GM18520 (cell line): ENCODE measurements around the gene EPHB4.

Source experiments
- ATAC-seq: cut with Tn5 transposase; IDR thresholded peaks from one replicate; pipeline ENCODE4 v1.9.1; 2021; ENCODE audit not compliant: unreplicated experiment

Gene EPHB4

DNA sequence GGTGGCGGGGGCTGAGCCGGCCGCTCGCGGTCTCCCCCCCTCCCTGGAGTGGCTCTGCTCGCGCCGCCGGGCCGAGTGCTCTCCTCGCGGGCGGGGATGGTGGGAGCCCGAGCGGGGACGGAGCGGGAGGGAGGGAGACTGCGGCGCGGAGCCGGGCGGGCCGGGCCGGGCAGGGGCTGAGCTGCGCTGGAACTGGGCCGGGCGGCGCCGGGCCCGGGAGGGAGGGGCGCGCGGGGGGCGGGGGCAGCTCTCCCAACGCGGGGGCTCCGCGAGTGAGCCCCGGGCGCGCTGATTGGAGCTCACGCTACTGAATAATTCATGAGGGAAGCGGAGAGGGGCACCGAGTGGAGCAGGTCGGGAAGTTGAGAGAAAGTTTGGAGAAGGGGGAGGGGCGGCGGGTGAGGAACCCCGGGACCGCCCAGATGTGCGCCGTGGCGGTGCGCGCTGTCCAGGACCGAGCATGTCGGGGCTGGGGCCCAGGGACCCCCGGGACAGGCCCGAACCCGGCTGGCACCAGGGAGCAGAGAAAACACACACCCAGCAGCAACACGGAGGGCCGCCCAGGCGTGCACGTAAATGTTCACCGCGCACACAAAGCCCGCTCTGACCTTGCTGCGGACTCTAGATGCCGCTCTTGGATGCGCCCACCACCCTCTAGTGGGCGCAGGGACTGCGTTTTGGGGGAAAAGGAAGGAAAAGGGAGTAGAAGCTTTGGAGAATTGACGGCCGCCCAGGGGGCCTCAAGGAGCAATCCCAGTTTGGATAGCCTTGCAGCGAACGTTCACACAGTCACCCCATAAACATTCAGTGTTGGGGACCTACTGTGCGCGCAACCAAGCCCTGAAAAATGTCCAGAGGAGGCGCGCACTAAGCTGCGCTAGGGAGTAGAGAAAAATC is at the start of gene EPHB4:
Gene EPHB4, minus strand, starts transcription at position 194 of the 897 bp plus-strand sequence. CDS start 493 bp downstream, outside the sequence.
- no peak for ATAC-seq

DNA sequence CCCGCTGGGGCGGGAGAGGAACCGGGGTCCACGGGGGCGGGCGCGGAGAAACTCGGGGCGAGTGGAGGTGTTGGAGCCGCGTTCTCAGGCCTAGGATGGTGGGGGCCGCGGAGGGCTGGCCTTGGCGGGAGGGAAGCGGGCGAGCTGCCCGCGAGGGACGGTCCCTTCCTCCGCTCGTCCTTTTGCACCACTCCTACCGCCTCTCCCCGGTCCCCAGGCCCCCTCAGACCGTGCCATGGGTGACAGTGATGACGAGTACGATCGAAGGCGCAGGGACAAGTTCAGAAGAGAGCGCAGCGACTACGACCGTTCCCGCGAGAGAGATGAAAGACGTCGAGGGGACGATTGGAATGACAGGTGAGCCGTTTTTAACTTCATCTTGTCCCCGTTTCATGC is 48.0 kb upstream of the EPHB4 start:
- ATAC-seq, result peak; percentile 2

DNA sequence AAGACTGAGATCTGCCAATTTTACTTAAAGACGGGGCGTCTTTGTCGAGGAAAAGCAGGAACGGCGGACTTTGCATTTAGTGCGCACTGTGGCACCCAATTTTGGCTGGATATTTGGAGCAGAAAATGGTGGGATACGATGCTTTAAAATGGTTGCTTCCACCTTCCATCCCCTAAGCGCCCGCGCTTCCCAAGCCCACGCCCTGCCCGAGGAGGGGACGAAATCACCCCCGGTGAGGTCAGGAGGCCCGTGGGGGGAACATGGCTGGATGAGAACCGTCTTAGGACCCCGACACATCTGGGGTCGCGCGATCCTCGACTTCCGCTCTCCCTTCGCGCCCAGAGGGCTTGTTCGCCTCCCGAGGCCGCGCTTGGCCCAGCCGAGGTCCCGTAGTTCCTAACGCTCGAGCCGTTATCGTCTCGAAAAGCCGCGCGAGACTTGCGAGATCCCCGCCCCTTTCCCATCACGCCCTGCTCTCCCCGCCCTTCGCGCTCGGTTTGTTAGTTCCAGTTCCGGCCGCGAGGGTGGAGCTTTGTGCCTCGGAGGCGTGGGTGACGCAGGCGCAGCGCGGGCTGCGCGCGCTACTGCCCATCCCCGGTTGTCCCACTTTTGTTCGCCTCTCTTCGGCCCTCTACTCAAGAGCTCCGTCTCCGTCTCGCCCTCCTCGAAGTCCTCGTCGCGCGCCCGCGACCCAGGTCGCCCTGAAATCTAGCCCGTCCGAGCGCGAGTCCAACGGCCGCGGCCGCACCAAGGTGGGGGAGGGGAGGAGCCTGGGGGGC is 47.4 kb upstream of the EPHB4 start, which contains the start of gene SRRT:
Gene SRRT, plus strand, starts transcription at position 527 of the 779 bp plus-strand sequence. CDS start 488 bp downstream, outside the sequence.
- ATAC-seq, result peak; percentile 83

DNA sequence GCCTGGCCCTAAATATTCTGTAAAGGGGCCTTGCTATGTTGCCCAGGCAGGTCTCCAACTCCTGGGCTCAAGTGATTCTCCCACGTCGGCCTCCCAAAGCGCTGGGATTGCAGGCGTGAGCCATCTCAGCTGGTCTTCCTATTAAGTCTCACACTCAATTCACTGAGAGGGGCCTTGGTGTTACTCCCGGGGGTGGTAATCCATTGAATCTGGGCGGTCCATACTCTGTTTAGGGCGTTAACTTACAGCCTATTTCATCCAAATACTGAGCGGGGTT is 46.9 kb upstream of the EPHB4 start:
- no peak for ATAC-seq

GRCh38 chr7:100873599-100874299 is 46.4 kb upstream of the EPHB4 start:
- no peak for ATAC-seq

DNA sequence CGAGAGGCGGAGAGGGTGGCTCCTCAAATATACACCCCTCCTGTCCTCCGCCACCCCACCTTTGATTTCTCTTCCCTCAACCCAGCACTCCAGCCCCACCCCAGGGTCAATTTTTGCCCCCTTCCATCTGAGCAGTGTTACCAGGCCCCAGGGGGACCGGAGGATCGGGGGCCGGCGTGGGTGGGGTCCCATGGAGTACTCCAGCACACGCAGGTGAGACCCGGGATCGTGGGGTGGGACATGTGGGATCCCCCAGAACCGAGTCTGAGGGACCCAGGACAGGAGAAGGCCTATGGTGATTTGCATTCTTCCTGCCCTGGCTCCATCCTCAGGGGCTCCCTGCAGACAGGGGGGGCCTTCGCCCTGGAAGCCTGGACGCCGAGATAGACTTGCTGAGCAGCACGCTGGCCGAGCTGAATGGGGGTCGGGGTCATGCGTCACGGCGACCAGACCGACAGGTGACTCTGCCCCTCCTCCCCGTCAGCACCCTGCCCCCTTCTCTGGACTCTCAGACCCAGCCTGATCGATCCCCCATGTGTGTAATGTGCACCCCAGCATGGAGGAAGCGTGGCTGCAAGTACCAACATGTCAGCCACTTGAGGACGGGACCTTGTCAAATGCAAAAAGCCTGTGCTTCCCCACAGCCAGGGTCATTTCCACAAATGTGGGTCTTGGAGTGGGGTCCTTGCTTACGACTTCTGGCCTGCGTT is 40.6 kb upstream of the EPHB4 start:
- no peak for ATAC-seq

GRCh38 chr7:100867040-100867775 is 39.9 kb upstream of the EPHB4 start, which contains the start of gene TRIP6:
TRIP6 (plus strand) TSS chr7:100867387; CDS start chr7:100867498, 111 bp downstream.
- no peak for ATAC-seq

DNA sequence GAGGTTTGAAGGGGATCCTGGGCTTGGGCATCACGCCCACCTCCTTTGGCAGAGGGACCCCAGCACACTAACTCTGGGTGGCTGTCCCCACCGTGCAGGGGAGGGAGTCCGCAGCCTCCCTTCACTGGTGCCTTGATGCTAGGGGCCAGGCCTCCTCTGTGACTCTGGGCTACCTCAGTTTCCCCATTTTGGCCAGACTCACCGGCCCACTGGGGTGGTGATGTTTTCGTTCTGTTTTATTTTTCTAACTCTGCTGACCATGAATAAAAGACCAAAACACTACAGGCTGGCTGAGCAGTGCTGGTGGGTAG is 39.4 kb upstream of the EPHB4 start:
- no peak for ATAC-seq

- ATAC-seq, result no peak
Measured at GRCh38 chr7:100865938-100866728, 38.8 kb upstream of the EPHB4 start.

- ATAC-seq, result no peak
Measured at GRCh38 chr7:100865372-100865911, 38.1 kb upstream of the EPHB4 start.

GRCh38 chr7:100864263-100864845 is 37.0 kb upstream of the EPHB4 start:
- ATAC-seq, result no peak

- no peak for ATAC-seq
Measured at GRCh38 chr7:100863406-100863950, 36.2 kb upstream of the EPHB4 start.

- no peak for ATAC-seq
Measured at GRCh38 chr7:100861616-100861985, 34.3 kb upstream of the EPHB4 start.

DNA sequence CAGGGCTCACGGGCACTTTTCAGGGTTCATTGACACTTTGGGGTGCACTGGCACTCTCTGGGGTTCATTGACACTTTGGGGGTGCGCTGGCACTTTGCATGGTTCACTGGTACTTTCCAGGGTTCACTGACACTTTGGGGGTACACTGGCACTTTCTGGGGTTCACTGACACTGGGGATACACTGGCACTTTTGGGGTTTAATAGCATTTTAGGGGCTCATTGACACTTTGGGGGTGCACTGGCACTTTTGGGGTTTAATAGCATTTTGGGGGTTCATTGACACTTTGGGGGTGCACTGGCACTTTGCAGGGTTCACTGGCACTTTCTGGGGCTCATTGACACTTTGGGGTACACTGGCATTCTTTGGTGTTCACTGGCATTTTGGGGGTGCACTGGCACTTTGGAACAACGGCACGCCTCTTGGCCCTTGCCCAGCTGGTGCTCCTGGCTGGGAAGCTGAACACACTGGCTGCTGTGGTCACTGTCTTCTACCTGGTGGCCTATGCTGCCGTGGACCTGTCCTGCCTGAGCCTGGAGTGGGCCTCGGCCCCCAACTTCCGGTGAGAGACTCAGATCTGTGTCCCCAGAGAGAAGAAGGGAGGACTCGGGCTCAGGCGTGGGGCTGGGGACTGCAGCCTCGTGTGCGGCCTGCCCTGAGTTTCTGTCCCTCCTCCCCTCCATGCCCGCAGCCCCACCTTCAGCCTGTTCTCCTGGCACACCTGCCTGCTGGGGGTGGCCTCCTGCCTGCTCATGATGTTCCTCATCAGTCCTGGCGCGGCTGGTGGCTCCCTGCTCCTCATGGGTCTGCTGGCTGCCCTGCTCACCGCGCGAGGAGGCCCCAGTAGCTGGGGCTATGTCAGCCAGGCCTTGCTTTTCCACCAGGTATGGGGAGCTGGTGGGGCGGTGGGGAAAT is 33.6 kb upstream of the EPHB4 start:
- ATAC-seq, result no peak

DNA sequence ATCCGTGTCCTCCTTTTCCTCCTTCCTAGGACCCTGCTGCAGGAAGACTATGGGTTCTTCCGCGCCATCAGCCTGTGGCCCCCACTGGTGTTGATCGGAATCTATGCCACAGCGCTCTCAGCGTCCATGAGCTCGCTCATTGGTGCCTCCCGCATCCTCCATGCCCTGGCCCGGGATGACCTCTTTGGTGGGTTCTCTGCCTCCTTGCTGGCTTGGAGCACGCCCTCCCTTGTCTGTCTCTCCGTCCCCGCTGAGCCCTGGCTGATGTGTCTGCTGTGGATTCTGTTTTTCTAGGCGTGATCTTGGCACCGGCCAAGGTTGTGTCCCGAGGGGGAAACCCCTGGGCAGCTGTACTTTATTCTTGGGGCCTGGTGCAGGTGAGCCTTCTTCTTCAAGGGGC is 32.5 kb upstream of the EPHB4 start:
- no peak for ATAC-seq

GRCh38 chr7:100856871-100857282 is 29.6 kb upstream of the EPHB4 start:
- no peak for ATAC-seq

GRCh38 chr7:100855515-100855914 is 28.2 kb upstream of the EPHB4 start:
- no peak for ATAC-seq
